IMR-90 (cell line): ENCODE data around the gene XIRP1. TPM values are rescaled to one million over a fixed set of nuclear protein-coding genes. Genes with fewer than 3 reads are reported as not detected.

Experiments
- ATAC-seq: fragments of 200-7000 bp; cut with Tn5 transposase; 2 replicates; pipeline ENCODE4 v1.9.1; 2020; ENCODE audit warnings: low read depth, mild to moderate bottlenecking, moderate library complexity
- BruUV-seq: library from RNA; stranded (reverse); fragments of 400-500 nt; replicated peaks from 2 replicates; lab custom pipeline; 2021; lab: Mats Ljungman, UMichigan
- CTCF ChIA-PET: fragments of 300-600 bp; formaldehyde crosslinking; extraction: SDS; loops from one replicate; lab custom pipeline; 2021; ENCODE audit warnings: antibody characterized with exemption; lab: Yijun Ruan, JAX
- POLR2A ChIA-PET: fragments of 300-600 bp; sonication (Branson Sonifier 250); formaldehyde crosslinking; loops from one replicate; lab custom pipeline; 2022; ENCODE audit warnings: antibody characterized with exemption; ENCODE audit not compliant: unreplicated experiment; lab: Charles Lee
- DNase-seq: peaks from one replicate; pipeline ENCODE4 v3.0.0; 2013
- H2AFZ ChIP-seq: replicated peaks from 2 replicates; pipeline ENCODE3; 2013; ENCODE audit warnings: low read length, mild to moderate bottlenecking; ENCODE audit not compliant: poor library complexity
- H2AK5ac ChIP-seq: 2 replicates; pipeline ENCODE4 v1.6.1; 2013; ENCODE audit warnings: low read depth, low read length, inconsistent platforms
- H2AK9ac ChIP-seq: replicated peaks from 2 replicates; pipeline ENCODE3; 2013; ENCODE audit warnings: mild to moderate bottlenecking, low read depth, low read length, moderate library complexity; ENCODE audit not compliant: poor library complexity
- H2BK120ac ChIP-seq: 2 replicates; pipeline ENCODE4 v1.6.1; 2013; ENCODE audit warnings: low read depth, low read length, inconsistent platforms
- H2BK15ac ChIP-seq: 3 replicates; pipeline ENCODE4 v1.6.1; 2013; ENCODE audit warnings: low read depth, low read length, inconsistent platforms
- H2BK20ac ChIP-seq: 2 replicates; pipeline ENCODE4 v1.6.1; 2013; ENCODE audit warnings: low read depth, mild to moderate bottlenecking, inconsistent platforms, low read length, moderate library complexity
- H2BK5ac ChIP-seq: 2 replicates; pipeline ENCODE4 v1.6.1; 2013; ENCODE audit warnings: mild to moderate bottlenecking, low read depth, low read length, inconsistent platforms; ENCODE audit not compliant: poor library complexity, severe bottlenecking
- H3K14ac ChIP-seq: replicated peaks from 2 replicates; pipeline ENCODE4 v1.6.1; 2013; ENCODE audit warnings: low read depth, low read length, inconsistent platforms
- H3K18ac ChIP-seq: 2 replicates; pipeline ENCODE4 v1.6.1; 2013; ENCODE audit warnings: low read depth, low read length, control low read depth
- H3K23ac ChIP-seq: 2 replicates; pipeline ENCODE4 v1.6.1; 2013; ENCODE audit warnings: low read depth, low read length, inconsistent platforms
- H3K27ac ChIP-seq: 2 replicates; pipeline ENCODE4 v1.5.1; 2013; ENCODE audit warnings: mild to moderate bottlenecking, control low read depth, low read length; ENCODE audit not compliant: insufficient read depth
- H3K27me3 ChIP-seq: 2 replicates; pipeline ENCODE4 v1.6.1; 2013; ENCODE audit warnings: low read length; ENCODE audit not compliant: control insufficient read depth, insufficient read depth
- H3K36me3 ChIP-seq: 2 replicates; pipeline ENCODE4 v1.6.1; 2013; ENCODE audit warnings: low read length, mixed read lengths; ENCODE audit not compliant: control insufficient read depth, insufficient read depth
- H3K4ac ChIP-seq: 2 replicates; pipeline ENCODE4 v1.6.1; 2013; ENCODE audit warnings: low read depth, low read length, inconsistent platforms
- H3K4me1 ChIP-seq: 2 replicates; pipeline ENCODE4 v1.6.1; 2013; ENCODE audit warnings: low read length, mixed read lengths; ENCODE audit not compliant: control insufficient read depth, insufficient read depth
- H3K4me2 ChIP-seq: 2 replicates; pipeline ENCODE4 v1.6.1; 2013; ENCODE audit warnings: low read depth, mild to moderate bottlenecking, control low read depth, low read length, moderate library complexity
- H3K4me3 ChIP-seq: 2 replicates; pipeline ENCODE4 v1.5.1; 2013; ENCODE audit warnings: low read depth, mild to moderate bottlenecking, control low read depth, low read length, moderate library complexity; ENCODE audit not compliant: insufficient read depth
- H3K56ac ChIP-seq: 2 replicates; pipeline ENCODE4 v1.6.1; 2013; ENCODE audit warnings: low read length, inconsistent platforms; ENCODE audit not compliant: insufficient read depth; ENCODE audit errors: extremely low read depth
- H3K79me1 ChIP-seq, 2 experiments: 2 replicates each; pipeline ENCODE4 v1.6.1; 2013; ENCODE audit warnings: low read length in 2 of 2, inconsistent platforms in 1 of 2, low read depth in 1 of 2
- H3K9ac ChIP-seq: 2 replicates; pipeline ENCODE4 v1.6.1; 2013; ENCODE audit warnings: low read depth, low read length, control low read depth
- H3K9me1 ChIP-seq: 2 replicates; pipeline ENCODE4 v1.6.1; 2013; ENCODE audit warnings: low read length, inconsistent platforms; ENCODE audit not compliant: insufficient read depth
- H3K9me3 ChIP-seq: 2 replicates; pipeline ENCODE4 v1.6.1; 2013; ENCODE audit warnings: low read length; ENCODE audit not compliant: control insufficient read depth, insufficient read depth
- H4K20me1 ChIP-seq: 2 replicates; pipeline ENCODE4 v1.6.1; 2013; ENCODE audit warnings: low read length, inconsistent platforms; ENCODE audit not compliant: insufficient read depth
- H4K5ac ChIP-seq: 2 replicates; pipeline ENCODE4 v1.6.1; 2013; ENCODE audit warnings: mild to moderate bottlenecking, low read depth, low read length, control low read depth
- H4K8ac ChIP-seq, 2 experiments: 2 replicates each; pipeline ENCODE4 v1.6.1; 2013; ENCODE audit warnings: low read depth in 2 of 2, low read length in 2 of 2, control low read depth in 1 of 2, inconsistent platforms in 1 of 2
- H4K91ac ChIP-seq: 2 replicates; pipeline ENCODE4 v1.6.1; 2013; ENCODE audit warnings: low read depth, low read length, inconsistent platforms; ENCODE audit not compliant: insufficient read depth
- MAZ ChIP-seq: IDR thresholded peaks from 2 replicates; pipeline ENCODE4 v1.6.1; 2012; ENCODE audit warnings: low read depth, mild to moderate bottlenecking, low read length, improper control_type of control experiment, moderate library complexity, borderline replicate concordance
- NFE2L2 ChIP-seq: fragments of 150-350 bp; IDR thresholded peaks from 2 replicates; pipeline ENCODE4 v1.6.1; 2016; ENCODE audit warnings: low read depth, mild to moderate bottlenecking, low read length
- POLR2A ChIP-seq: IDR thresholded peaks from 2 replicates; pipeline ENCODE4 v1.6.1; 2012; ENCODE audit warnings: mild to moderate bottlenecking, low read depth, low read length
- RAD21 ChIP-seq: IDR thresholded peaks from 2 replicates; pipeline ENCODE4 v1.6.1; 2012; ENCODE audit warnings: low read length, improper control_type of control experiment
- RCOR1 ChIP-seq: IDR thresholded peaks from 2 replicates; pipeline ENCODE4 v1.6.1; 2012; ENCODE audit warnings: mild to moderate bottlenecking, low read length, improper control_type of control experiment; ENCODE audit not compliant: insufficient replicate concordance
- WGBS, 2 experiments: methylation state at CpG; one replicate each; pipeline versions ENCODE4 v1.1.5 to v1.1.7; 2013; ENCODE audit warnings: missing lambda C conversion rate in 2 of 2; ENCODE audit not compliant: insufficient read length in 1 of 2; ENCODE audit errors: extremely low coverage in 2 of 2; 5-methylcytosine and 5-hydroxymethylcytosine counted together
- dilution Hi-C: fragments of 300-500 bp; cut with HindIII; formaldehyde crosslinking; loops from one replicate; pipeline ENCODE4 v1.14.3; 2018; ENCODE audit warnings: low sequenced_read_pairs; ENCODE audit not compliant: unreplicated experiment
- in situ Hi-C: fragments of 300-500 bp; cut with MboI; formaldehyde crosslinking; loops from 3 replicates; pipeline ENCODE4 v1.14.3; 2019; ENCODE audit warnings: low sequenced_read_pairs, inconsistent platforms, mixed read lengths
- intact Hi-C: fragments of 100-400 bp; cut with micrococcal nuclease; formaldehyde crosslinking; loops from 2 replicates; pipeline ENCODE4 v1.10.0; 2022
- polyA plus RNA-seq, 3 experiments: library from polyadenylated mRNA; depleted of rRNA; stranded (reverse); fragments of >200 nt; gene quantifications; 2 replicates each; pipeline ENCODE4 v1.2.3, GENCODE V29; 2012; ENCODE audit warnings: low replicate concordance in 1 of 3
- total RNA-seq: library from RNA; depleted of rRNA; stranded (reverse); fragments of >200 nt; gene quantifications from 2 replicates; pipeline ENCODE4 v1.2.3, GENCODE V29; 2012

XIRP1 gene
- total and polyA plus RNA-seq, 2 of the 4 experiments (the other 2 are of a cell fraction), result under 0.01 to 0.07 TPM

DNA sequence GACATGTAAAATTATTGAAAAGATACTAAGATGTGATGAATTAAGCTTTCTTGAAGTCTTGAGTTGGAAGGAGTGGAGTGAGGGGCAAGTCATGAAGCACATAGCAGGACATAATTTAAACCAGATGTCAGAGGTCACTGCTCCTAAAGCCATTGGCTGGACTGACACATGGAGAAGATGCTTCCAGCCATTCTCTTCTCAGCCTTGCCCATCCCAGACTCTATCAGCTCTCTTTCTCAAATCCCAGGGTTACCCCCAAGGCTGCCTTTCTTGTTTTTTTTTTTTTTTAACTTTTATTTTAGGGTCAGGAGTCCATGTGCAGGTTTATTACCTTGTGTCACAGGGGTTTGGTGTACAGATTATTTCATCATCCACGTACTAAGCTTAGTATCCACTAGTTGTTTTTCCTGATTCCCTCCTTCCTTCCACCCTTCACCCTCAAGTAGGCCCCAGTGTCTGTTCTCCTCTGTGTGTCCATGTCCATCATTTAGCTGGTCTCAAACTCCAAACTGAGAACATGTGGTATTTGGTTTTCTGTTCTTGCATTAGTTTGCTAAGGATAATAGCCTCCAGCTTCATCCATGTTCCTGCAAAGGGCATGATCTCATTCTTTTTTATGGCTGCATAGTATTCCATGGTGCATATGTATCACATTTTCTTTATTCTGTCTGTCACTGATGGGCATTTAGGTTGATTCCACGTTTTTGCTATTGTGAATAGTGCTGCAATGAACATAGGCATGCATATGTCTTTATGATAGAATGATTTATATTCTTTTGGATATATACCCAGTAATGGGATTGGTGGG lies 18.9 kb downstream of the XIRP1 start:
- no peaks in the 10 kb centered on the region; the same call in 1 of the 2 replicates for H3K27me3 ChIP-seq
- no peak overlapping the region for H2AK5ac ChIP-seq
- no peak overlapping the region for H3K4me2 ChIP-seq
- no peak overlapping the region for H3K18ac ChIP-seq
- H3K9me3 ChIP-seq, result no peaks in the 10 kb centered on the region
- no peaks in the 10 kb centered on the region for H4K20me1 ChIP-seq
- no peak overlapping the region for H4K5ac ChIP-seq
- ChIA-PET CTCF (interaction anchor here (1.2 kb wide), 1 partner anchor 649 kb away, joined by 4 read pairs; no protein-coding TSS in a partner anchor), POLR2A (interaction anchor here (0.7 kb wide), 1 partner anchor 11 kb away, joined by 7 read pairs; no protein-coding TSS in a partner anchor)
- H2AFZ ChIP-seq, result no peak overlapping the region
- H3K36me3 ChIP-seq, result no peaks in the 10 kb centered on the region
- H2BK120ac ChIP-seq, result no peak overlapping the region
- ATAC-seq (no peak), DNase-seq (no peak)
- H3K79me1 ChIP-seq, result peaks cover 0 to 7% of the 10 kb centered on the region in 2 experiments; a peak in 1 of 4 replicates
- H3K4ac ChIP-seq, result no peak overlapping the region
- H3K4me1 ChIP-seq, result peaks cover 2% of the 10 kb centered on the region
- no peak overlapping the region for H3K27ac ChIP-seq
- peaks cover 2% of the 10 kb centered on the region for H3K9me1 ChIP-seq
- TF ChIP-seq RAD21 (no peak), POLR2A (no peak), NFE2L2 (no peak), MAZ (no peak), RCOR1 (no peak)
- H4K91ac ChIP-seq, result no peak overlapping the region
- H3K4me3 ChIP-seq, result no peak overlapping the region
- no peak overlapping the region for H3K23ac ChIP-seq
- H2AK9ac ChIP-seq, result no peak overlapping the region
- no peak overlapping the region for H2BK15ac ChIP-seq
- no peak overlapping the region for H3K14ac ChIP-seq
- dilution Hi-C loops, result no loop called here
- H3K9ac ChIP-seq, result no peak overlapping the region
- no CpG with 5 or more reads among the region's 2 CpGs for WGBS, 2 experiments
- no peak overlapping the region for H2BK20ac ChIP-seq
- H2BK5ac ChIP-seq, result no peak overlapping the region
- no peak overlapping the region for H4K8ac ChIP-seq
- in situ Hi-C loops, result no loop called here
- no peak overlapping the region for H3K56ac ChIP-seq
- intact Hi-C loops, result no loop called here
- BruUV-seq, result no TSS peak
